Non-pigmented ciliary epithelial cell (primary cell): ENCODE data around the gene STXBP5.
"Not testable (repeated sequence)": the region's sequence is repeated elsewhere in the genome, so short reads cannot be mapped to it uniquely, and the experiment has no call there.

Experiments used
- DNase-seq: peaks from one replicate; pipeline ENCODE4 v3.0.0-alpha.2; 2010; ENCODE audit warnings: low read depth

Gene STXBP5

DNA sequence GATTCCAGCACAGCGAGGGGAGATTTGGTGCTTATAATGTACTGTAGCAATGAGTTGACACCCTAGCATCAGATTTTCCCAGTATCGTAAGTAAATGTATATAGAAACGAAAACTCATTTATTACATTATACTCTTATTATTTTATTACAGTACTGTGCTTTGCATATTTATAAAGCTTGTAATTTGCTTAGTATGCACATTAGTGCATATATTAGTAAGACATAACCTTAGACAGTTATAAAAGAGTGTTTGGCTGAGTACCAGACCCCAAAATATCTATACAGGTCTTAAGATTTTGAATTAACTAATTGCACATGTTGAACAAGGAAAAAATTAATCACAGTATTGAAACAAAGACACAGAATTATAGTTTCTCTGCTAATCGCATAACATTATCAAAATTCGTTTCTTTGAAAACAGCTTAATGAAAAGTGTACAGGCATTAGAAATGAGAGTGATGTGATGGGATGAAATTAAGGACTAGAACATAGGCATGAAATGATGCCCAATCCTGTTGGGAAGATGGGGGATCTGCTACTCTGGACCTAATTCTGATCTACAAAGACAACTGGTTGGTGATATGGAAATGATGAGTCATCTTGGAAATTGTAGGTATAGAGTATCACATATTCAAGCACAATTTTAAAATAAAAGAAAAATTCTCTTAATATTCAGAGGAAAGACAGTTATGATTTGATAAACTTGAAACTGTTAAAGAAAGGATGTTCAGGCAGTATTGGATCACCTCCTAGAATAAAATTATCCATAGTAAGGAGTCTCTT, 42.8 kb downstream of the STXBP5 start:
- no peak for DNase-seq

DNA sequence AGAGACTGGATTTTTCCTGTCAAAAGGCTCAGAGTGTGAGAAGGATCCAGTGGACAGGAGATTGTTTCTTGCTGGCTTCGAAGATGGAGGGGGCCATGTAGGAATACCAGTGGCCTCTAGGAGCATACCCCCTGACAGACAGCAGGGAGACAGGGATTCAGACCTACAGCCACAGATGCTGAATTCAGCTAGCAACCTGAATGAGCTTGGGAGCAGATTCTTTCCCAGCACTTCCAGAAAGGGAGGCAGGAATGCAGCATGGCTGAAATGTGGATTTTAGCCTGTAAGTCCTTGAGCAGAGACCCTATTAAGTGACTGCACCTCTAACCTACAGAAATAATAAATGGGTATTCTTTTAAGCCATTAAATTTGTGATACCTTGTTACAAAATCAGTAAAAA, 44.6 kb downstream of the STXBP5 start:
- DNase-seq, result no peak

DNA sequence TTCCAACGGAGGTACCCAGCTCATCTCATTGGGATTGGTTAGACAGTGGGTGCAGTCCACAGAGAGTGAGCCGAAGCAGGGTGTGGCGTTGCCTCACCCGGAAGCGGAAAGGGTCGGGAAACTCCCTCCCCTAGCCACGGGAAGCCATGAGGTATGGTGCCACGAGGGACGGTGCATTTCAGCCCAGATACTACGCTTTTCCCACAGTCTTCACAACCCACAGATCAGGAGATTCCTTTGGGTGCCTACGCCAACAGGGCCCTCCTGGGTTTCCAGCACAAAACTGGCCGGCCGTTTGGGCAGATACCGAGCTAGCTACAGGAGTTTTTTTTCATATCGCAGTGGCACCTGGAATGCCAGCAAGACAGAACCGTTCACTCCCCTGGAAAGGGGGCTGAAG, 46.9 kb downstream of the STXBP5 start:
- DNase-seq, result no peak

DNA sequence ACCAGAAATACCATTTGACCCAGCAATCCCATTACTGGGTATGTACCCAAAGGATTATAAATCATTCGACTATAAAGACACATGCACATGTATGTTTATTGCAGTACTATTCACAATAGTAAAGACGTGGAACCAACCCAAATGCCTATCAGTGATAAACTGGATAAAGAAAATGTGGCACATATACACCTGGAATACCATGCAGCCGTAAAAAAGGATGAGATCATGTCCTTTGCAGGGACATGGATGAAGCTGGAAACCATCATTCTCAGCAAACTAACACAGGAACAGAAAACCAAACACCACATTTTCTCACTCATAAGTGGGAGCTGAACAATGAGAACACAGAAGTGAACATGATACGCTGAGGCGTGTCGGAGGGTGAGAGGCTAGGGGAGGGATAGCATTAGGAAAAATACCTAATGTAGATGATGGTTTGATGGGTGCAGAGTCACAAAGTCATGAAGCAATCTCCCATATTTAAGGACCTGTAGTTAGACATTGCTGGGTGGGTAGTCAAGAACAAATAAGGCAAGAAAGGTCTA, 50.8 kb downstream of the STXBP5 start:
- not testable (repeated sequence) for DNase-seq

DNA sequence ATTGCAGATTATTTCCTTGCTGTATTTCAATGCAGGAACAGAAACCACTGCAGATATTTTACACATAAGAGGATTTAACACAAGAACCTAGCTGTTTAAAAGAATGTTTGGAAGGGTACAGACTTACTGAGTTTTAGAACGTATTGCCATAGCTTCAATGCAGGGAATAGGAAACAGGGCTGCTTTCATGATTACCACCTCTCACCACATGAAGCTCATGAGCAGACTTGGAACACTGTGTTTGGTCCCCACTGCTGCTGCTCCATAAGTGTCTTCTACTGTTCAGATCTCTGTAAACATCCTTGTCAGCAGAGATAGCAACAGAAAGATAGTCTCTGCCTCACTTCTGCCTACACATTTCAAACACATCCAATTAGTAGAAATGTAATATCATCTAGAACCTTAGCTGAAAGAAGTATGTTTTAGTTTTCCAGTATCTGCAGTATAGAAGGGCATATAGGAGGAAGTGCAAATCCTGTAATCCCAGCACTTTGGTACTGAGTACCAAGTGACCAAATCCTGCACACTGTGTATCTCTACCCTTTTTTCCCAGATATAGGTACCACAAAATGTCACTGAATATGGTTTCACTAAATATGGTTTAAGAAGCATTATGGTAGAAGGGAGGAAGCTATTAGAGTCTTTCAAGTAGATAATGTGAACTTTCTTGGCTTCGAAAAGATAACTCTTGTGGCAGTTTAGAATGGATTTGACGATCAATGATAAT, 51.9 kb downstream of the STXBP5 start:
- no peak for DNase-seq

DNA sequence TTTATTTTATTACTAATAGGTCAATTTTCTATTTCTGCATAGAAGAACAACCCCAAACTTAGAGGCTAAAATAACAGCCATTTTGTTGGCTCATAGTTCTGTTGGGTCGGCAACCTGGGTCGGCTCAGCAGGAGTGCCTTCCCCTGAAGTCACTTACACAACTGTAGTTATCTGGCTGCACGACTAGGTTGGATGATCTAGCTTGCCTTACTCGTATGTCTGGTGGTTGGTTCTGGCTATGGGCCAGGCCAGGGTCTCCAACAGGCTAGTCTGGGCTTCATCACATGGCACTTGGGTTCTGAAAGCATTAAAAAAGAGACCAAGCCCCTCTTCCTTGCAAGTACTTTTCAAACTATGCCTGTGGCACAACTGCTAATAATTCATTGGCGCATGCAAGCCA, 53.5 kb downstream of the STXBP5 start:
- no peak for DNase-seq

DNA sequence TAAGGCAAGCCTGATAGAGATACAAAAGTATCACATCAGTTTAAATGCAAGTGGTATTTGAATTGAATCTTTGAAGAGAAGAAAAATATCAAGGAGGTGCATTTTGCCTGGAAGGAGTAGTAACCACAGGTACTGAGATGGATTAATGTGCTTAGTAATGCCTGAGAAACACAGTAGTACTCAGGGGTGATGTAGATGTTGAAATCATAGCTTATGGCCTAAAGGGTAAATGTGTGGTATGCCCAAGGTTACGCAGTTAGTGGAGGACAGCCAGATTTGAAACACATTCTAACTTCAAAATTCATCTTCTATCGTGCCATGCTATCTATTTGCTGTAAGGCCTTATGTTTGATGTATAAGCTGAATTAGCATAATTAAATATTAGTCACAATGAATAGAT, 55.9 kb downstream of the STXBP5 start:
- DNase-seq, result no peak

DNA sequence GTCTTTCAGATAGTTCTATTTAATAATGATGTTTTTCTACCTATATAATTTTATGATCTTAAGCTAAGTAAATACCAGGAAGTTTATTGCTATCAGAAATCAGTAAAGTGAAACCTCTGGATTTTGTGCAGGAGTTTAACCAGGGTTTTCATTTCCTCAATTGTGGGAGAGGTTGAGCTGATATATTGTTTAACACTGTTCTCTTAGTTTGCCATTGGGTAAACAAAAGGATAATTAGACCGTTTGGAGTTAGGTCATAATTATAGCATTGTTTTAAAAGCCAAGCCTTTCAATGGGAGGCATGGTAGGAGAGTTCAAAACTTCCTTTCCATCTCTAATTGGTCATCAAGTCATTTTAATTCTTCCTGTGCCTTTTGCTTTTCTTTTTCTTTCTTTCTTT, 58.7 kb downstream of the STXBP5 start:
- DNase-seq, result no peak

DNA sequence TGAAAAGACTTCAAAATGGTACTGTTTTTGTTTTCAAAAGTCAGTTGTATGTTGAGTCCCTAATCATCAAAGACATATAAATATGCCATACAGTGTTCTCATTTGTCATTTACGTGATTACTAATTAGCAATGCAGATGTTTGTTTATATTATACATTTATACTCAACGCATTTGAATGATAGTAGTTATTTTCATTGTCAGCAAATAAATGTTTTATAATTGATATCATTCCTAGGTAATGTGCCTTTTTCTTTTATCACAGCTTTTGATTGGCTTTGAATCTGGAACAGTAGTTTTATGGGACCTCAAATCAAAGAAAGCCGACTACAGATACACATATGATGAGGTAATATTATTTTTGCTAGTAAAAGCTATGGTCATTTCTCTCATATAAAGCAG, 62.6 kb downstream of the STXBP5 start:
- no peak for DNase-seq

DNA sequence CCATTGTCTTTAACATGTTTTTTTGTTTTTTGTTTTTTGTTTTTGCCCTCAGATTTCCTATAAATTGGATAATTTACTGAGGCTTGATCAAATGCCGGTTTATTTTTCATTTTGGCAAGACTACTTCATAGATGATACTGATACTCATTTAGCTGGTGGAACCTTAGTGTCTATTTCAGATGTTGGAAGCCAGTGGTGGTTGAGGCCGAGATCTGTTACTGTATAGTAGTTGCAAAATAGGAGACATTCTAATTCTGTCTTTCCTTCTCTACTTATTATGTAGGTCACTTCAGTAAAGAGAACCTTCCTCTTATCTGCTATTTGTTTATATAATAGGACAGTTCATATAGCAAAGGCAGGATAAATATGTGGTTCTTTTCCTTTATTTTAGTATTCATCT, 63.4 kb downstream of the STXBP5 start:
- DNase-seq, result no peak

DNA sequence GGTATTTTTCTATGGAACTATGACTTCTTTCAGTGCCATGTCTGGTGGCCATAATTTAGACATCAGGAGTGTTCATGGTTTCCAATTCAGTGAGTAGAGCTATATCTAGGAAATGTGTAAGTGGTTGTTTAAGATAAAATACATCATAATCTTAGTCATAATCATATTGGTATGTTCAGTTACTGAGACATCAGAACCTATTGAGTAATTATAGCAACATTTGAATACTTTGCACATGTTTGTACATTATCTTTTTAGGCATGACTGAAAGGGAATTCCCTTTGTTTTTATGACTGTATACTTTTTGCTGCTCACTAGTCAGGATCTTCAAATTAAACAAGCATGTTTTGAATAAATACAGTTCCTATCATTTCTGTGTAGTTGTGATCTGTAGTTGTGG, 64.0 kb downstream of the STXBP5 start:
- peak; percentile 17 for DNase-seq

DNA sequence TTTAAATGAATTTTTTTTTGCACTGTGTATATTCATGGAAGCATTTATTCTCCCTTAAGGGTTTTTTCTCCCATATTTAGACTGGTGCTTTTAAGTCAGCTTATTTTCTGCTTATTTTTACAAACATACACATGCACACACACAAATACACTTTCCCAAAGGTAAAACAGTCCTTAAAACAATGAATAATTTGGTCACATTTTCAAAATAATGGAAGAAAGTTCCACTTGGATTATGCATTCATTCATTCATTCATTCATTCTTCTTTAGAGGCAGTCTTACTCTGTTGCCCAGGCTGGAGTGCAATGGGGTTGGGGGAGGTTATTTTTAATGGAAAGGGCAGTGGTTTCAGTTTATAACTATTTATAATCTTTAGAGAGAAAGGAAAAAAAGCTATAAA, 69.8 kb downstream of the STXBP5 start:
- no peak for DNase-seq

DNA sequence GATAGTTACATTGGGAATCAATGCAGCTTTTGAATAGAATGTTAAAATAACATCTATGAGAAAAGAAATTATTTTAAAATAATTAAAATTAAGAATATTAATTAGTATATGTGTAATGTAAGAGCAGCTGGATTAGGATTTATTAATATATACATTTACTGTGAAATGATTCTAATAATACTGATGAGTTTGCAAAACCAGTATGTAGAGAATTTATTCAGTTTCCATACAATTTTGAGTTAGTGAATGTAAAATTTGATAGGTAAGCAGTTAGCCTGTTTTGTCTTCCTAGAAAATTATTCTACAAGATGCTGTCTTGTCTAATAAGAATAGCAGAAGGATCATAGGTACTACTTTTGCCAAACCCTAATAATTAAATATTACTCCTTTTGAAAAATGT, 70.6 kb downstream of the STXBP5 start:
- DNase-seq, result no peak

DNA sequence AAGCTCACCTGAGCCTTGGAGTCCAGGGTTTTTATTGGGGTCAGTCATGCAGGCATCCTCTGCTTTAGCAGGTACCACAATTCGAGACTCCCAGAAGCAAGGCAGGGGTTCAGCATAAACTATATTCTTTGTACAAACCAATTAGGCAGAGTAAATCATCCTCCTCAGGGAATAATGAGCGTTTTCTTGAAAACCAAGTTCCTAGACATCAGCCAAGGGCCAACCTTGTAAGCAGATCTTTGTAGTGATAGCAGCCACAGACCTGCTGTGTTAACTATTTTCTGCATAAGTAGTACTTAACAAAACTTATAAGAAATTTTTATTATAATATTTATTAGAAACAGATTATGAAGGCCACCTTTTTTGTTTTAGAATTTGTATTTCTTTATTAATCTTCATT, 74.7 kb downstream of the STXBP5 start:
- DNase-seq, result no peak

DNA sequence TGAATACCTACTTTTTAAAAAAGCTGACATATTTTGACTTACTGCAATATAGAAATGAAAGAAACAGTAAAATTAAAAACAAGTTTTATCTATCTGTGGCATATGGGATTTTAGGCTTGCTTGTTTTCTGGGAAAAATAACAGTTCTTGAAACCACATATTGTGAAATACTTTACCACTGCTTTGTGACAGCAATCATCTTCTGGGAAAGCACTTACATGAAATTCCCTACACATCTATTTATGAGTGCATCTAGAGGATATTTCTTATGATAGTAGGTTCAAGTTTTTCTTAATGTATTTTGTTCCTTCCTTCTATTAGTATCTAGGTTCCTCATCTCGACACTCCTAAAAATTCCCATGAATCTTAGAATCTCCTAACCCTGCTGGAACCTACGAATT, 75.2 kb downstream of the STXBP5 start:
- peak; percentile 18 for DNase-seq

DNA sequence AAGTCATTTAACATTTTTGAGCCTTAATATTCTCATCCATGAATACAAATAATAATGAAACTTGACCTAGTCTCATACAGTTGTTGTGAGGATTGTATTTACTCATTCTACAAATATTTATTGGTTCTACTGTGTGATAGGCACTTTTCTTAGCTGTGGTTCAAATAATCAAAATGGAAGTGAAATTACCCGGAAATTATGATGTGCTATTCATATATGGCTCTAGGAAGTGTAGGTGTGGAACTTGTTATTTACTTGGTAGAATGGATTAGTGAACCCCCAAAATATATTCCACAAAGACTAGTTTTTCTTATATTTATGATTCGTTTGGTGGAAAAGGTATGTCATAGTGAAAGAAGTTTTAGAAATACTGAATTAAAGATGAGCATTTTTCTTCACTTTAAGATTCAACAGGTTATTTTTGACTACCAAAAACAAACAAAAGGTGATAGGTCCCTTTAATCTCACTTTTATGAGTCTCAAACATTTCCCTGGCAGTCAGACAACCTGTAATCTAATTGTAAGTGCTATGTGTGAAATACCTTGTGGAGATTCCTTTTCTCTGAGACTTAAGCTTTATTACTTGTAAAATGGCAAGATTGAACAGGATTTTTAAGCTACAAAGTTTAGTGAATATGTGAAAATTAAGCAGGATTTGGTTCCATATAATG, 77.8 kb downstream of the STXBP5 start:
- DNase-seq, result no peak

DNA sequence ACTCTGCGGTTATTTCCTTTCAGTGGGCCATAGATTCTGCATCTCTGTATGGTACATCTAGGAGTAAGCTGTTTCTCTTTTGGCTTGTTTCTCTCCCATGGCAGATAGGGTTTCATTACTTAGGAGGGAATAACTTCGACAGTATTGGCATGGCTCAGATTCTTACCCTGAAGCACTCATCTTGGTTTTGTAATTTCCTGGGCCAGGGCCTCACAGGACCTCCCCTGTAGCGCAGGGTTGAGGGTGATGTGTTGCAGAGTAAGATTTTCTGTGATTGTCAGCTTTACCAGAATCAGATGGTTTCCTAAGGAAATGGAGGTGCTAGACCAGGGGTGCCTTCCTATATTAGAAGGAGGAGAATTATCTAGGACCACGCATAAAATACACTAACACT, 78.3 kb downstream of the STXBP5 start:
- DNase-seq, result no peak

DNA sequence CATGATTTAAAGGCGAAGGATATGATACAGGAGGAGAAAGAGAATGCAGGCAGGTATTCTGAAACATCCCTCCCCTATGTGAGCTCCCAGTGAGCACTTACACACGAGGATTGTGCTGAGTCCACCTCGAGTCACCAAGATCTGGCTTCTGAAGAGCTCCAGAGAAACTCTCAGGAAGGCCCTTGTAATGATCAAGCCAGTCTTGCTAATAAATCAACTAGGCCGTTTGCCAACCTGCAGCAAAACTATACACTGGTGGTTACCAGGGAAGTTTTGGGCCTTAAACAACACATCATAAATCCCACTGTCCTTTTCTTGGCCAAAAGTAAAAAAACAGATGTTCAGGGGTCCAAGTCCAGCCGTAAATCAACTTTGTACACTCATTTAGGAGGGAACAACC, 79.2 kb downstream of the STXBP5 start:
- DNase-seq, result no peak

DNA sequence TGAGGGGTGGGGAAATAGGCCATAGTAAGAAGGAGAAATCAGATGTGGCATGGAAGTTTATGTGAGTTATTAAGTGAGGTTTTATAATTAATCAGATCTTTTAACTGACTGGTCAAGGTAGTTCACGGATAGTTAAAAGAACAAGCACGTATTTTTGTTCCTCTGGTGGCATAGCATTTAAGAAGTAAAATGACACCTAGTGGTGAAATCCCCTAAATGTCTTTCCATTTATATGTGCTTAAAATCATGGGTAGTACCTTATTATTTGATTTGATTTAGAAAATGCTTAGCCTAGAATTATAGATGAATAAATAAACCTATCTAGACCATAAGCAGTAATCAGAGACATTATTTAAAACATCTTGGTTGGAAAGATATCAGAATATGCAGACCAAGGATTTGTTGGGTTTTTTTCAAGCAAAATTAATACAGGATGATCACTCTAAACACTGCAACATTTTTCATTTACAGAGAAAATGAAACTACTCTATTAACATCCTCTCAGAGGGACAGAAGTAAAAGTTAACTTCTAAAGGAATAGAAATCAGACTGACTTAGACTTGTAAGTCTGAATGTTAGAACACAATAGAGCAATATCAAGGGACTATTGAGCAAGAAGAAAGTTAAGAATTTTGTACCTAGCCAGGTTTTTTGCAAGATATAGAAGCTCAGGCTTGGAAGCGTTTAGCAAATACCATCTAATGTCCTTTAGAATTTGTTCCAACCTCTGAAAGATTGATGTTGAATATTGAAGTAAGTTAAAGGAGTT, 81.1 kb downstream of the STXBP5 start:
- DNase-seq, result peak; percentile 17

DNA sequence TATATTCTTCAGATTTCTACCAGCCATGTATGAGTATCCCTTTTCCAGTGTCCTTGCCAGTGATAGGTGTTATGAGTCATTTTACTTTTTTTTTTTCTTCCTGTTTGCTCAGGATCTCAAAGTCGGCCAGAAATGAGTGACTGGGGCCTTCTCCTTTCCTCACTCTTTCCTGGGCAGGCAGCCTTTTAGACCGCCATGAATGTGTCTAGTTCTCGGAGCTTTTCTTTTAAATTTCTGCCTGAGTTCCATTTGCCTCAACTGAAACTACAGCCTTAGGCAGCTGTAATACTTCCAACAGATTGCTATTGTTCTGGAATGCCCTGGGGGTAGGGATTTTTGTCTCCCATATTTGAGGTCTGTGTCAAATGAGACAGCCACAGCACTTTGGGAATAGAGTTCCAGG, 83.7 kb downstream of the STXBP5 start:
- DNase-seq, result peak; percentile 22

DNA sequence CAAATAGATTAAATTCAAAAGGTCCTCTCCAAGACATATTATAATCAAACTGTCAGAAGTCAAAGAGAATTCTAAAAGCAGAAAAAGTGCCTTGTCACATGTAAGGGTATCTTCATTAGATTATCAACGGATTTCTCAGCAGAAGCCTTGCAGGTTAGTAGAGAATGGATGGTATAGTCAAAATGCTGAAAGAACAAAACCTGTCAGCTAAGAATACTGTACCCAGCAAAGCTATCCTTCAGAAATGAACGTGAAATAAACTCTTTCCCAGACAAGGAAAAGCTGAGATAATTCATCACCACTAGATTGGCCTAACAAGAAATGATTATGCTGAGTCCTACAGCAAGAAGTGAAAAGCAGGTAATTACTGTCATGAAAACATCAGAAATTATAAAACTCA, 92.9 kb downstream of the STXBP5 start:
- DNase-seq, result no peak

DNA sequence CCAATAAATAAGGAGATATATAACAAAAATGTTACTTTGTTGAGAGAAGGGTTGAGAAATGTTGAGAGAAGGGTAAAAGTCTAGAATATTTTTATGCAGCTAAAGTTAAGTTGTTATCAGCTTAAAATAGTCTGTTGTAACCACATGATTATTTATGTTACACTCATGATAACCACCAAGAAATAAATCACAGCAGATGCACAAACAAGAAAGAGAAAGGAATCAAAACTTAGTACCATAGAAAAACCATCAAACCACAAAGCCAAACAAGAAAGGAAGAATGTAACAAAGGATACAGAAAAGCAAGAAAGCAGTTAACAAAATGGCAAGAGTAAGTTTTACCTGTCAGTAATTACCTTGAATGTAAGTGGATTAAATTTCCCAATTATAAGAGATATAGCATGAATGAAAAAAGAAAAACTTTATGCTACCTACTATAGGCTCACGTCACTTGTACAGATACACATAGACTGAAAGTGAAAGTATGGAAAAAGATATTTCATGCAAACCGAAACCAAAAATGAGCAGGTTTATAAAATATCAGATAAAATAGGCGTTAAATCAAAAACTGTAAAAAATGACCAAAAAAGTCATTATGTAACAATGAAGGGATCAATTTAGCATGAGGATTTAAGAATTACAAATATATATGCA, 93.6 kb downstream of the STXBP5 start:
- no peak for DNase-seq
